Karpas-422 (cell line): ENCODE results near the gene MRFAP1L1. TPM values are rescaled to one million over a fixed set of nuclear protein-coding genes. Genes with fewer than 3 reads are reported as not detected.

ENCODE experiments used
- DNase-seq: peaks from one replicate; pipeline ENCODE4 v3.0.0-alpha.2; 2015
- H2AFZ ChIP-seq: fragments of 200-600 bp; sonication (generic); 2 replicates; pipeline ENCODE4 v1.6.1; 2014; ENCODE audit warnings: antibody characterized with exemption, low read length, mixed read lengths
- H3K27ac ChIP-seq: fragments of 200-600 bp; sonication (generic); 2 replicates; pipeline ENCODE4 v1.5.1; 2014; ENCODE audit warnings: mild to moderate bottlenecking, low read length, moderate library complexity
- H3K27me3 ChIP-seq: fragments of 200-600 bp; sonication (generic); 2 replicates; pipeline ENCODE4 v1.6.1; 2014; ENCODE audit warnings: low read length, mixed read lengths
- H3K36me3 ChIP-seq: fragments of 200-600 bp; sonication (generic); 2 replicates; pipeline ENCODE4 v1.6.1; 2014; ENCODE audit warnings: low read length, mixed read lengths; ENCODE audit not compliant: insufficient read depth
- H3K4me1 ChIP-seq: fragments of 200-600 bp; sonication (generic); 2 replicates; pipeline ENCODE4 v1.6.1; 2014; ENCODE audit warnings: mild to moderate bottlenecking, low read length, mixed read lengths
- H3K4me2 ChIP-seq: fragments of 200-600 bp; sonication (generic); 2 replicates; pipeline ENCODE4 v1.6.1; 2014; ENCODE audit warnings: low read length, low read depth, mild to moderate bottlenecking; ENCODE audit not compliant: poor library complexity, severe bottlenecking
- H3K4me3 ChIP-seq: fragments of 200-600 bp; sonication (generic); 2 replicates; pipeline ENCODE4 v1.5.1; 2014; ENCODE audit warnings: mild to moderate bottlenecking, antibody characterized with exemption, low read length, mixed read lengths
- H3K79me2 ChIP-seq: fragments of 200-600 bp; sonication (generic); 2 replicates; pipeline ENCODE4 v1.6.1; 2014; ENCODE audit warnings: mild to moderate bottlenecking, low read length, mixed read lengths
- H3K9ac ChIP-seq: fragments of 200-600 bp; sonication (generic); 2 replicates; pipeline ENCODE4 v1.6.0; 2014; ENCODE audit warnings: low read length
- H3K9me2 ChIP-seq: fragments of 200-600 bp; sonication (generic), shearing (Covaris generic); replicated peaks from 2 replicates; pipeline ENCODE4 v1.6.0; 2014; ENCODE audit warnings: mild to moderate bottlenecking, low read length, moderate library complexity; ENCODE audit not compliant: insufficient read depth
- H3K9me3 ChIP-seq: fragments of 300-700, 200-600 bp; sonication (generic); 2 replicates; pipeline ENCODE4 v1.6.1; 2014; ENCODE audit warnings: low read length, mixed read lengths
- H4K20me1 ChIP-seq: fragments of 200-600 bp; sonication (generic); 2 replicates; pipeline ENCODE4 v1.6.1; 2014; ENCODE audit warnings: mild to moderate bottlenecking, antibody characterized with exemption, low read length, low read depth; ENCODE audit not compliant: insufficient read depth
- total RNA-seq: library from RNA; depleted of rRNA; stranded (reverse); fragments of >200 nt; shearing (Covaris generic); gene quantifications from 2 replicates; pipeline ENCODE4 v1.2.3, GENCODE V29; 2014; ENCODE audit warnings: low replicate concordance

The MRFAP1L1 gene
- total RNA-seq, 1 experiment from 2014 or later: 41.9 TPM

GRCh38 chr4:6693231-6694176 is 16.2 kb downstream of the MRFAP1L1 start, which contains the start of gene S100P:
TSS of gene S100P (plus strand) at chr4:6693878. CDS start at chr4:6693933, 55 bp downstream.
- Histone ChIP-seq H3K4me3 (no peak within 1 kb of the TSS), H3K9ac (no peak within 1 kb of the TSS), H3K9me2 (no peaks in the 10 kb centered on the region), H2AFZ (no peak within 1 kb of the TSS), H3K27ac (no peak within 1 kb of the TSS), H4K20me1 (no peaks in the 10 kb centered on the region), H3K36me3 (no peaks in the 10 kb centered on the region), H3K79me2 (no peaks in the 10 kb centered on the region), H3K9me3 (no peaks in the 10 kb centered on the region), H3K27me3 (no peaks in the 10 kb centered on the region), H3K4me1 (no peaks in the 10 kb centered on the region), H3K4me2 (no peak within 1 kb of the TSS)
- no peak for DNase-seq

- Histone ChIP-seq H3K4me2 (no peak overlapping the region), H3K27me3 (no peaks in the 10 kb centered on the region), H3K9me2 (no peaks in the 10 kb centered on the region), H3K9ac (no peak overlapping the region), H3K79me2 (no peaks in the 10 kb centered on the region), H3K9me3 (no peaks in the 10 kb centered on the region), H4K20me1 (no peaks in the 10 kb centered on the region), H3K4me1 (no peaks in the 10 kb centered on the region), H2AFZ (no peak overlapping the region), H3K4me3 (no peak overlapping the region), H3K36me3 (no peaks in the 10 kb centered on the region), H3K27ac (no peak overlapping the region)
- DNase-seq: no peak
Observed at GRCh38 chr4:6692806-6693205, 16.9 kb downstream of the MRFAP1L1 start.

GRCh38 chr4:6692379-6692778 is 17.3 kb downstream of the MRFAP1L1 start:
- Histone ChIP-seq H3K9me3 (no peaks in the 10 kb centered on the region), H3K4me3 (no peak overlapping the region), H4K20me1 (no peaks in the 10 kb centered on the region), H3K9ac (no peak overlapping the region), H3K9me2 (no peaks in the 10 kb centered on the region), H3K4me2 (no peak overlapping the region), H3K27ac (no peak overlapping the region), H3K4me1 (no peaks in the 10 kb centered on the region), H2AFZ (no peak overlapping the region), H3K27me3 (no peaks in the 10 kb centered on the region), H3K36me3 (no peaks in the 10 kb centered on the region), H3K79me2 (no peaks in the 10 kb centered on the region)
- DNase-seq: no peak

GRCh38 chr4:6689506-6689960 is 20.1 kb downstream of the MRFAP1L1 start:
- Histone ChIP-seq H3K79me2 (no peaks in the 10 kb centered on the region), H2AFZ (no peak overlapping the region), H3K27ac (no peak overlapping the region), H3K9ac (no peak overlapping the region), H3K4me1 (no peaks in the 10 kb centered on the region), H3K9me3 (no peaks in the 10 kb centered on the region), H3K9me2 (no peaks in the 10 kb centered on the region), H3K27me3 (no peaks in the 10 kb centered on the region), H3K4me3 (no peak overlapping the region), H3K4me2 (no peak overlapping the region), H3K36me3 (no peaks in the 10 kb centered on the region), H4K20me1 (no peaks in the 10 kb centered on the region)
- DNase-seq: no peak

- Histone ChIP-seq H3K9me3 (no peaks in the 10 kb centered on the region), H4K20me1 (no peaks in the 10 kb centered on the region), H3K27ac (no peak overlapping the region), H3K36me3 (no peaks in the 10 kb centered on the region), H3K27me3 (no peaks in the 10 kb centered on the region), H3K79me2 (no peaks in the 10 kb centered on the region), H3K4me3 (no peak overlapping the region), H3K9ac (no peak overlapping the region), H3K4me2 (no peak overlapping the region), H3K9me2 (no peaks in the 10 kb centered on the region), H2AFZ (no peak overlapping the region), H3K4me1 (no peaks in the 10 kb centered on the region)
- no peak for DNase-seq
Observed at GRCh38 chr4:6688879-6689505, 20.7 kb downstream of the MRFAP1L1 start.

GRCh38 chr4:6687947-6688878 is 21.5 kb downstream of the MRFAP1L1 start:
- Histone ChIP-seq H3K9me3 (no peaks in the 10 kb centered on the region), H3K4me3 (no peak overlapping the region), H3K27me3 (no peaks in the 10 kb centered on the region), H3K4me2 (no peak overlapping the region), H3K4me1 (no peaks in the 10 kb centered on the region), H3K36me3 (no peaks in the 10 kb centered on the region), H3K27ac (no peak overlapping the region), H3K79me2 (no peaks in the 10 kb centered on the region), H3K9ac (no peak overlapping the region), H4K20me1 (no peaks in the 10 kb centered on the region), H3K9me2 (no peaks in the 10 kb centered on the region), H2AFZ (no peak overlapping the region)
- DNase-seq: no peak

GRCh38 chr4:6686104-6686787 is 23.4 kb downstream of the MRFAP1L1 start:
- no peaks in the 10 kb centered on the region for H3K36me3 ChIP-seq
- H3K27me3 ChIP-seq: no peaks in the 10 kb centered on the region
- H3K9ac ChIP-seq: no peak overlapping the region
- no peaks in the 10 kb centered on the region for H3K9me2 ChIP-seq
- H3K4me2 ChIP-seq: no peak overlapping the region
- H3K27ac ChIP-seq: no peak overlapping the region
- H3K4me1 ChIP-seq: no peaks in the 10 kb centered on the region
- H3K79me2 ChIP-seq: no peaks in the 10 kb centered on the region
- H3K4me3 ChIP-seq: no peak overlapping the region
- no peaks in the 10 kb centered on the region for H3K9me3 ChIP-seq
- DNase-seq: no peak
- no peaks in the 10 kb centered on the region for H4K20me1 ChIP-seq
- H2AFZ ChIP-seq: no peak overlapping the region
